GM20431 (cell line): ENCODE data around the gene MAP2K4.
"Not testable (repeated sequence)": the region's sequence is repeated elsewhere in the genome, so short reads cannot be mapped to it uniquely, and the experiment has no call there.

Experiments
- in situ Hi-C: fragments of 300-500 bp; cut with MseI, MboI; formaldehyde crosslinking; loops from one replicate; pipeline ENCODE4 v1.15.0; 2020; ENCODE audit warnings: low sequenced_read_pairs; ENCODE audit not compliant: unreplicated experiment

MAP2K4 gene

GRCh38 chr17:12020642-12021622 lies at the start of gene MAP2K4:
TSS of gene MAP2K4 (plus strand) at chr17:12020877. CDS start at chr17:12020887, 10 bp downstream.
- in situ Hi-C loops: no loop called here

GRCh38 chr17:11972741-11973140 lies 47.9 kb upstream of the MAP2K4 start:
- in situ Hi-C loops: not testable (repeated sequence)

- in situ Hi-C loops: no loop called here
These were observed 40.9 kb upstream of the MAP2K4 start for GRCh38 chr17:11979795-11980194.

- in situ Hi-C loops: no loop called here
These were observed 39.9 kb upstream of the MAP2K4 start for GRCh38 chr17:11980813-11981212.

- in situ Hi-C loops: no loop called here
These were observed 38.8 kb upstream of the MAP2K4 start for GRCh38 chr17:11981862-11982261.

GRCh38 chr17:11986179-11986941 lies 34.3 kb upstream of the MAP2K4 start:
- in situ Hi-C loops: no loop called here

GRCh38 chr17:11986942-11987329 lies 33.7 kb upstream of the MAP2K4 start:
- in situ Hi-C loops: no loop called here

- in situ Hi-C loops: no loop called here
These were observed 30.2 kb upstream of the MAP2K4 start for GRCh38 chr17:11990363-11990983.

GRCh38 chr17:11991461-11991860 lies 29.2 kb upstream of the MAP2K4 start:
- in situ Hi-C loops: no loop called here

- in situ Hi-C loops: no loop called here
These were observed 23.9 kb upstream of the MAP2K4 start for GRCh38 chr17:11996722-11997146.

- in situ Hi-C loops: no loop called here
These were observed 23.3 kb upstream of the MAP2K4 start, which contains the start of gene ZNF18 for GRCh38 chr17:11997147-11997971. TSS of gene ZNF18 (minus strand) at chr17:11997475. CDS start at chr17:11992829, 4,646 bp downstream.

- in situ Hi-C loops: no loop called here
These were observed 22.8 kb upstream of the MAP2K4 start for GRCh38 chr17:11997972-11998233.

- in situ Hi-C loops: no loop called here
These were observed 21.0 kb upstream of the MAP2K4 start for GRCh38 chr17:11999696-12000095.

GRCh38 chr17:12007466-12007865 lies 13.2 kb upstream of the MAP2K4 start:
- in situ Hi-C loops: no loop called here

- in situ Hi-C loops: no loop called here
These were observed 1.0 kb downstream of the MAP2K4 start for GRCh38 chr17:12021623-12022140.

GRCh38 chr17:12022310-12022709 lies 1.6 kb downstream of the MAP2K4 start:
- in situ Hi-C loops: no loop called here

GRCh38 chr17:12024327-12024726 lies 3.6 kb downstream of the MAP2K4 start:
- in situ Hi-C loops: no loop called here

GRCh38 chr17:12027658-12028057 lies 7.0 kb downstream of the MAP2K4 start:
- in situ Hi-C loops: no loop called here

- in situ Hi-C loops: no loop called here
These were observed 7.9 kb downstream of the MAP2K4 start for GRCh38 chr17:12028611-12029010.

GRCh38 chr17:12034538-12034937 lies 13.9 kb downstream of the MAP2K4 start:
- in situ Hi-C loops: no loop called here
